Right lobe of liver (tissue), 4 donors: Measurements from ENCODE around the gene GPHA2.

Experiments used
- POLR2A ChIP-seq: fragments of 450-650 bp; IDR thresholded peaks from one replicate; pipeline ENCODE4 v1.6.1; 2017; ENCODE audit warnings: antibody characterized with exemption, mild to moderate bottlenecking
- TF ChIP-seq, protein P1 (sequence below), 4 donors: fragments of 200-600 bp in 3 of 4; fragments of 450-650 bp in 1 of 4; IDR thresholded peaks; one replicate each; pipeline versions ENCODE4 v1.5.1 to v1.8.0; 2016 to 2022; ENCODE audit warnings: antibody characterized with exemption in 4 of 4, mild to moderate bottlenecking in 2 of 4
- donor health status: DM: no; HTN: no; CAD: no.
- donor health status: DM: no; HTN: no; CAD: no.
- donor health status: DM: no; HTN: yes; CAD: no.

DNA sequence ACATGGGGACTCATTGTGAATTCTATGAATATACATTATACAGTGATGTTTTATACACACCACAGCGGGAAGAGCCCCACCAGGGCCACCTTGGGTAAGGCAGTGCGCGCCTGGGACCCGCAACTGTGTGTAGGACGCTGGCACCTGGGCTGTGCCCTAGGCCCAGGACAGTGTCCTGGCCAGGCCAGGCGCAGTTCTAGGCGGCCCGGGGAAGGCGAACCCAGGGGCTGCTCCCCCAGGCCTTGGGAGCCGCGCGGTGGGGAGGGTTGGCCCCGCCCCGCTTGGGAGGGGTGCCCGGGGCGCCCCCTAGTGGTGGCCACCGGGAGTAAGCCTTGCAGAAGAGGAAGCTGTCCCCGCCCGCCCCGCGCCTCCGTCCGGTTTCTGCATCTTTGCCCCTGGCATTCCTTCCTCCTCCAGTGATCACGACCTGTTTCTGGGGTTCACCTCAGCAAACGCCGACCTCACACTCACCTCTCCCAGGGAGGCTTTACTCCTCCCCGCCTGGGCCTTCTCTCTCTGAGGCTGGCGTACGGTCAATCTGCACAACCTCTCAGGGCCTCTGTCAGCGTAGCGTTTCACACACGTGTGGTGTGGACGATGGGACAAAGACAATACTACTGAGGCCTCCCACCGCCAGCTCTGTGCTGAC, 47.8 kb downstream of the GPHA2 start:
- TF ChIP-seq, protein P1, sequence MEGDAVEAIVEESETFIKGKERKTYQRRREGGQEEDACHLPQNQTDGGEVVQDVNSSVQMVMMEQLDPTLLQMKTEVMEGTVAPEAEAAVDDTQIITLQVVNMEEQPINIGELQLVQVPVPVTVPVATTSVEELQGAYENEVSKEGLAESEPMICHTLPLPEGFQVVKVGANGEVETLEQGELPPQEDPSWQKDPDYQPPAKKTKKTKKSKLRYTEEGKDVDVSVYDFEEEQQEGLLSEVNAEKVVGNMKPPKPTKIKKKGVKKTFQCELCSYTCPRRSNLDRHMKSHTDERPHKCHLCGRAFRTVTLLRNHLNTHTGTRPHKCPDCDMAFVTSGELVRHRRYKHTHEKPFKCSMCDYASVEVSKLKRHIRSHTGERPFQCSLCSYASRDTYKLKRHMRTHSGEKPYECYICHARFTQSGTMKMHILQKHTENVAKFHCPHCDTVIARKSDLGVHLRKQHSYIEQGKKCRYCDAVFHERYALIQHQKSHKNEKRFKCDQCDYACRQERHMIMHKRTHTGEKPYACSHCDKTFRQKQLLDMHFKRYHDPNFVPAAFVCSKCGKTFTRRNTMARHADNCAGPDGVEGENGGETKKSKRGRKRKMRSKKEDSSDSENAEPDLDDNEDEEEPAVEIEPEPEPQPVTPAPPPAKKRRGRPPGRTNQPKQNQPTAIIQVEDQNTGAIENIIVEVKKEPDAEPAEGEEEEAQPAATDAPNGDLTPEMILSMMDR (IDR thresholded peaks at IDR 0.05) = peak; percentile 89 to 99 (median 98)
- no peak for TF ChIP-seq POLR2A
